H9 (cell line): ENCODE measurements around the gene S1PR4. TPM values are rescaled to one million over a fixed set of nuclear protein-coding genes. Genes with fewer than 3 reads are reported as not detected.

ENCODE experiments used
- DNase-seq: peaks from one replicate; pipeline ENCODE4 v3.0.0-alpha.2; 2017
- H2AFZ ChIP-seq: one replicate; pipeline ENCODE4 v1.6.1; 2013; ENCODE audit warnings: mild to moderate bottlenecking, low read length, control low read depth, moderate library complexity
- H2AK5ac ChIP-seq: 2 replicates; pipeline ENCODE4 v1.6.1; 2013; ENCODE audit warnings: low read length, control low read depth, mixed read lengths; ENCODE audit not compliant: insufficient read length
- H2BK120ac ChIP-seq: one replicate; pipeline ENCODE4 v1.6.1; 2013; ENCODE audit warnings: low read depth, mild to moderate bottlenecking, low read length, control low read depth, inconsistent platforms; ENCODE audit not compliant: poor library complexity, severe bottlenecking
- H2BK12ac ChIP-seq: 2 replicates; pipeline ENCODE4 v1.6.1; 2013; ENCODE audit warnings: low read length, control low read depth, mixed read lengths, low read depth; ENCODE audit not compliant: insufficient read length
- H2BK15ac ChIP-seq: 2 replicates; pipeline ENCODE4 v1.6.1; 2013; ENCODE audit warnings: low read depth, low read length, control low read depth
- H2BK20ac ChIP-seq: one replicate; pipeline ENCODE4 v1.6.1; 2013; ENCODE audit warnings: low read depth, mild to moderate bottlenecking, low read length, control low read depth, inconsistent platforms; ENCODE audit not compliant: poor library complexity, severe bottlenecking
- H2BK5ac ChIP-seq: 2 replicates; pipeline ENCODE4 v1.6.1; 2013; ENCODE audit warnings: low read length, control low read depth, mixed read lengths; ENCODE audit not compliant: insufficient read length
- H3K14ac ChIP-seq: 2 replicates; pipeline ENCODE4 v1.6.1; 2013; ENCODE audit warnings: low read length, control low read depth; ENCODE audit not compliant: insufficient read depth
- H3K18ac ChIP-seq: 2 replicates; pipeline ENCODE4 v1.6.1; 2013; ENCODE audit warnings: low read depth, mild to moderate bottlenecking, mixed read lengths, low read length, control low read depth; ENCODE audit not compliant: insufficient read length
- H3K23ac ChIP-seq: 2 replicates; pipeline ENCODE4 v1.6.1; 2013; ENCODE audit warnings: low read length, control low read depth, mixed read lengths, low read depth; ENCODE audit not compliant: insufficient read length
- H3K23me2 ChIP-seq: 2 replicates; pipeline ENCODE4 v1.6.1; 2013; ENCODE audit warnings: low read depth, mild to moderate bottlenecking, mixed read lengths, low read length, control low read depth; ENCODE audit not compliant: insufficient read length, poor library complexity, severe bottlenecking
- H3K27ac ChIP-seq: 2 replicates; pipeline ENCODE4 v1.5.1; 2013; ENCODE audit warnings: low read length, control low read depth, mixed read lengths, low read depth; ENCODE audit not compliant: insufficient read length
- H3K27me3 ChIP-seq: 2 replicates; pipeline ENCODE4 v1.6.1; 2013; ENCODE audit warnings: low read length, control low read depth, inconsistent platforms; ENCODE audit not compliant: insufficient read depth
- H3K4ac ChIP-seq: 2 replicates; pipeline ENCODE4 v1.6.1; 2013; ENCODE audit warnings: low read depth, mild to moderate bottlenecking, control low read depth, inconsistent platforms, low read length, moderate library complexity
- H3K4me1 ChIP-seq: 2 replicates; pipeline ENCODE4 v1.6.1; 2013; ENCODE audit warnings: low read length, control low read depth, inconsistent platforms; ENCODE audit not compliant: insufficient read depth
- H3K4me2 ChIP-seq: 2 replicates; pipeline ENCODE4 v1.6.1; 2013; ENCODE audit warnings: low read length, control low read depth, mixed read lengths; ENCODE audit not compliant: insufficient read length, insufficient read depth
- H3K56ac ChIP-seq: 2 replicates; pipeline ENCODE4 v1.6.1; 2013; ENCODE audit warnings: low read depth, mild to moderate bottlenecking, mixed read lengths, low read length, control low read depth; ENCODE audit not compliant: insufficient read length
- H3K79me1 ChIP-seq: 2 replicates; pipeline ENCODE4 v1.6.1; 2013; ENCODE audit warnings: low read depth, mild to moderate bottlenecking, moderate library complexity, low read length, control low read depth, inconsistent platforms; ENCODE audit not compliant: insufficient read depth, poor library complexity, severe bottlenecking
- H3K79me2 ChIP-seq: 2 replicates; pipeline ENCODE4 v1.6.1; 2013; ENCODE audit warnings: low read length, control low read depth, inconsistent platforms; ENCODE audit not compliant: insufficient read depth
- H3K9ac ChIP-seq: 2 replicates; pipeline ENCODE4 v1.6.1; 2013; ENCODE audit warnings: low read length, control low read depth, mixed read lengths; ENCODE audit not compliant: insufficient read length; ENCODE audit errors: extremely low read depth
- H3K9me3 ChIP-seq: one replicate; pipeline ENCODE4 v1.6.1; 2013; ENCODE audit warnings: low read depth, low read length, inconsistent platforms; ENCODE audit not compliant: control insufficient read depth
- H3T11ph ChIP-seq: one replicate; pipeline ENCODE4 v1.6.1; 2013; ENCODE audit warnings: mild to moderate bottlenecking, low read length, control low read depth, inconsistent platforms
- H4K20me1 ChIP-seq: one replicate; pipeline ENCODE4 v1.6.1; 2013; ENCODE audit not compliant: control insufficient read depth, insufficient read length, insufficient read depth
- H4K5ac ChIP-seq: 2 replicates; pipeline ENCODE4 v1.6.1; 2013; ENCODE audit warnings: low read depth, mild to moderate bottlenecking, mixed read lengths, low read length, control low read depth; ENCODE audit not compliant: insufficient read length
- H4K8ac ChIP-seq: replicated peaks from 2 replicates; pipeline ENCODE4 v1.6.1; 2013; ENCODE audit warnings: low read length, control low read depth, mixed read lengths, low read depth; ENCODE audit not compliant: insufficient read length
- H4K91ac ChIP-seq: 2 replicates; pipeline ENCODE4 v1.6.1; 2013; ENCODE audit warnings: low read depth, mild to moderate bottlenecking, moderate library complexity, mixed read lengths, low read length, control low read depth; ENCODE audit not compliant: insufficient read length
- H3K27ac Mint-ChIP-seq, 3 experiments: 2 replicates in 2 of 3; 3 replicates in 1 of 3; pipeline ENCODE4 v1.8.0; 2020 to 2021; ENCODE audit warnings: mixed read lengths in 3 of 3, mild to moderate bottlenecking in 1 of 3, moderate library complexity in 1 of 3
- H3K27me3 Mint-ChIP-seq: 2 replicates; pipeline ENCODE4 v1.8.0; 2021; ENCODE audit warnings: low read depth, mild to moderate bottlenecking, moderate library complexity, mixed read lengths
- H3K36me3 Mint-ChIP-seq, 3 experiments: 2 replicates in 2 of 3; 3 replicates in 1 of 3; pipeline ENCODE4 v1.8.0; 2020 to 2021; ENCODE audit warnings: low read depth in 3 of 3, mixed read lengths in 3 of 3; ENCODE audit not compliant: insufficient read depth in 1 of 3
- H3K4me1 Mint-ChIP-seq, 2 experiments: 2 replicates each; pipeline ENCODE4 v1.8.0; 2020; ENCODE audit warnings: mixed read lengths in 2 of 2
- H3K4me3 Mint-ChIP-seq, 2 experiments: 2 replicates in 1 of 2; 3 replicates in 1 of 2; pipeline ENCODE4 v1.8.0; 2020 to 2021; ENCODE audit warnings: mild to moderate bottlenecking in 2 of 2, mixed read lengths in 2 of 2, moderate library complexity in 1 of 2
- H3K9me3 Mint-ChIP-seq, 2 experiments: 2 replicates in 1 of 2; 3 replicates in 1 of 2; pipeline ENCODE4 v1.8.0; 2020; ENCODE audit warnings: mild to moderate bottlenecking in 2 of 2, mixed read lengths in 2 of 2, moderate library complexity in 1 of 2
- WGBS: extraction: QIAGEN DNeasy Blood & Tissue Kit; methylation state at CpG from one replicate; pipeline ENCODE4 v1.1.7; 2013; ENCODE audit warnings: missing lambda C conversion rate, low lambda C conversion rate, mixed read lengths; ENCODE audit not compliant: insufficient read length; ENCODE audit errors: extremely low coverage; 5-methylcytosine and 5-hydroxymethylcytosine counted together
- total RNA-seq: library from RNA; stranded (reverse); gene quantifications from 2 replicates; pipeline ENCODE4 v1.2.1, GENCODE V29; 2021
- TF ChIP-seq, protein P1 (sequence below): fragments of 200-600 bp; sonication (generic); conservative IDR thresholded peaks from 3 replicates; pipeline ENCODE4 v1.8.0; 2021; ENCODE audit warnings: antibody characterized with exemption, mild to moderate bottlenecking

The S1PR4 gene
- total RNA-seq, 1 experiment from 2014 or later: not detected

GRCh38 chr19:3204646-3205275, 26.2 kb downstream of the S1PR4 start:
- H3K4me1 ChIP-seq: no peaks in the 10 kb centered on the region
- H3K9ac ChIP-seq: no peak overlapping the region
- no peak overlapping the region for H3K4me2 ChIP-seq
- H4K20me1 ChIP-seq: no peaks in the 10 kb centered on the region
- H2BK120ac ChIP-seq: no peak overlapping the region
- no peak overlapping the region for H2BK15ac ChIP-seq
- H2BK20ac ChIP-seq: no peak overlapping the region
- H3K27me3 ChIP-seq: no peaks in the 10 kb centered on the region
- no peaks in the 10 kb centered on the region for H3K4me1 Mint-ChIP-seq
- H3K79me2 ChIP-seq: no peaks in the 10 kb centered on the region
- no peak overlapping the region for H3K4ac ChIP-seq
- no peak overlapping the region for H3K14ac ChIP-seq
- H3K23ac ChIP-seq: no peak overlapping the region
- peaks cover 8 to 44% (median 14%) of the 10 kb centered on the region in 3 experiments; a peak in 6 of 7 replicates for H3K36me3 Mint-ChIP-seq
- WGBS: no CpG with 5 or more reads among the region's 35 CpGs
- no peak overlapping the region for H3K27ac ChIP-seq
- H2BK5ac ChIP-seq: no peak overlapping the region
- H3K27me3 Mint-ChIP-seq: no peaks in the 10 kb centered on the region
- H3K9me3 Mint-ChIP-seq: no peaks in the 10 kb centered on the region
- H4K91ac ChIP-seq: no peak overlapping the region
- no peak overlapping the region for H3K56ac ChIP-seq
- no peak overlapping the region for H3K18ac ChIP-seq
- no peaks in the 10 kb centered on the region for H3K9me3 ChIP-seq
- no peak overlapping the region for H2AK5ac ChIP-seq
- no peaks in the 10 kb centered on the region for H3K79me1 ChIP-seq
- no peak overlapping the region for H4K8ac ChIP-seq
- H3K4me3 Mint-ChIP-seq: no peak overlapping the region
- TF ChIP-seq, protein P1, sequence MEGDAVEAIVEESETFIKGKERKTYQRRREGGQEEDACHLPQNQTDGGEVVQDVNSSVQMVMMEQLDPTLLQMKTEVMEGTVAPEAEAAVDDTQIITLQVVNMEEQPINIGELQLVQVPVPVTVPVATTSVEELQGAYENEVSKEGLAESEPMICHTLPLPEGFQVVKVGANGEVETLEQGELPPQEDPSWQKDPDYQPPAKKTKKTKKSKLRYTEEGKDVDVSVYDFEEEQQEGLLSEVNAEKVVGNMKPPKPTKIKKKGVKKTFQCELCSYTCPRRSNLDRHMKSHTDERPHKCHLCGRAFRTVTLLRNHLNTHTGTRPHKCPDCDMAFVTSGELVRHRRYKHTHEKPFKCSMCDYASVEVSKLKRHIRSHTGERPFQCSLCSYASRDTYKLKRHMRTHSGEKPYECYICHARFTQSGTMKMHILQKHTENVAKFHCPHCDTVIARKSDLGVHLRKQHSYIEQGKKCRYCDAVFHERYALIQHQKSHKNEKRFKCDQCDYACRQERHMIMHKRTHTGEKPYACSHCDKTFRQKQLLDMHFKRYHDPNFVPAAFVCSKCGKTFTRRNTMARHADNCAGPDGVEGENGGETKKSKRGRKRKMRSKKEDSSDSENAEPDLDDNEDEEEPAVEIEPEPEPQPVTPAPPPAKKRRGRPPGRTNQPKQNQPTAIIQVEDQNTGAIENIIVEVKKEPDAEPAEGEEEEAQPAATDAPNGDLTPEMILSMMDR: no peak
- H3K27ac Mint-ChIP-seq: no peak overlapping the region
- no peaks in the 10 kb centered on the region for H3K23me2 ChIP-seq
- no peak overlapping the region for H3T11ph ChIP-seq
- no peak overlapping the region for H4K5ac ChIP-seq
- H2AFZ ChIP-seq: no peak overlapping the region
- no peak overlapping the region for H2BK12ac ChIP-seq
- DNase-seq: no peak
